CD4-positive, CD25-positive, alpha-beta regulatory T cell (primary cell): ENCODE results near the gene ZSWIM6. TPM values are rescaled to one million over a fixed set of nuclear protein-coding genes. Genes with fewer than 3 reads are reported as not detected.

ENCODE experiments used
- ATAC-seq, 2 donors: fragments of 150-1000 bp; cut with Tn5 transposase; one replicate each; pipeline ENCODE4 v1.10.0; 2021; ENCODE audit warnings: low read depth in 2 of 2, moderate number of reproducible peaks in 2 of 2, moderate library complexity in 1 of 2
- DNase-seq, 3 donors: peaks; one replicate each; pipeline versions ENCODE4 v3.0.0 to v3.0.0-alpha.2; 2012 to 2022; ENCODE audit warnings: mixed read lengths in 1 of 3
- H3K27ac ChIP-seq: one replicate; pipeline ENCODE4 v1.7.0; 2013; ENCODE audit warnings: mild to moderate bottlenecking, low read length; ENCODE audit not compliant: insufficient read depth, poor library complexity, severe bottlenecking
- H3K27me3 ChIP-seq: one replicate; pipeline ENCODE4 v1.7.0; 2013; ENCODE audit warnings: low read length; ENCODE audit not compliant: control insufficient read depth, insufficient read depth
- H3K36me3 ChIP-seq: one replicate; pipeline ENCODE4 v1.7.0; 2013; ENCODE audit warnings: mild to moderate bottlenecking, low read length, moderate library complexity; ENCODE audit not compliant: control insufficient read depth, insufficient read depth
- H3K4me1 ChIP-seq: 2 replicates; pipeline ENCODE4 v1.7.0; 2013; ENCODE audit warnings: mild to moderate bottlenecking, low read length; ENCODE audit not compliant: insufficient read depth, control insufficient read depth, poor library complexity, severe bottlenecking
- H3K4me3 ChIP-seq: one replicate; pipeline ENCODE4 v1.7.0; 2013; ENCODE audit warnings: low read depth, mild to moderate bottlenecking, low read length, moderate library complexity
- H3K9me3 ChIP-seq, 2 experiments: 1 replicate in 1 of 2; 2 replicates in 1 of 2; pipeline ENCODE4 v1.7.0; 2013; ENCODE audit warnings: low read length in 2 of 2, mild to moderate bottlenecking in 1 of 2, moderate library complexity in 1 of 2; ENCODE audit not compliant: control insufficient read depth in 2 of 2
- H3K27ac Mint-ChIP-seq, 3 donors: one replicate each; pipeline ENCODE4 v1.8.0; 2020 to 2022; ENCODE audit warnings: mild to moderate bottlenecking in 3 of 3, mixed read lengths in 3 of 3, moderate library complexity in 2 of 3
- H3K27me3 Mint-ChIP-seq: one replicate; pipeline ENCODE4 v1.8.0; 2022; ENCODE audit warnings: mild to moderate bottlenecking, mixed read lengths
- H3K36me3 Mint-ChIP-seq: one replicate; pipeline ENCODE4 v1.8.0; 2020; ENCODE audit warnings: mixed read lengths
- H3K4me1 Mint-ChIP-seq, 4 donors: one replicate each; pipeline ENCODE4 v1.8.0; 2020 to 2022; ENCODE audit warnings: mixed read lengths in 4 of 4, mild to moderate bottlenecking in 1 of 4
- H3K4me3 Mint-ChIP-seq, 4 donors: one replicate each; pipeline ENCODE4 v1.8.0; 2020 to 2022; ENCODE audit warnings: mild to moderate bottlenecking in 4 of 4, mixed read lengths in 4 of 4, moderate library complexity in 3 of 4
- H3K9me3 Mint-ChIP-seq, 7 donors: one replicate each; pipeline ENCODE4 v1.8.0; 2020 to 2022; ENCODE audit warnings: mixed read lengths in 7 of 7, mild to moderate bottlenecking in 3 of 7, moderate library complexity in 2 of 7
- polyA plus RNA-seq, 4 donors: library from polyadenylated mRNA; unstranded; fragments of 300-500 nt; fragmentation: Illumina TruSeq; gene quantifications; one replicate each; pipeline ENCODE4 v1.2.3, GENCODE V29; 2021
- total RNA-seq: library from RNA; stranded (reverse); gene quantifications from one replicate; pipeline ENCODE4 v1.2.3, GENCODE V29; 2022

Gene ZSWIM6
- total and polyA plus RNA-seq, 5 donors from 2014 or later = 0.41 to 12.2 (median 0.59) TPM

- no peaks in the 10 kb centered on the region for H3K36me3 ChIP-seq
- Mint-ChIP-seq H3K27ac (no peak overlapping the region), H3K27me3 (no peaks in the 10 kb centered on the region), H3K36me3 (peaks cover 14% of the 10 kb centered on the region), H3K4me1 (peaks cover 5 to 21% (median 14%) of the 10 kb centered on the region in 4 donors), H3K9me3 (peaks cover 0 to 33% (median 19%) of the 10 kb centered on the region in 7 donors), H3K4me3 (no peak overlapping the region)
- no peaks in the 10 kb centered on the region for H3K27me3 ChIP-seq
- H3K4me3 ChIP-seq = no peak overlapping the region
- no peak overlapping the region for H3K27ac ChIP-seq
- H3K9me3 ChIP-seq = peaks cover 32% of the 10 kb centered on the region in 2 experiments
- no peaks in the 10 kb centered on the region for H3K4me1 ChIP-seq
- no peak for ATAC-seq
- DNase-seq = no peak
These were observed 108.5 kb downstream of the ZSWIM6 start for GRCh38 chr5:61440596-61440995.

- Mint-ChIP-seq H3K9me3 (peaks cover 0 to 40% (median 19%) of the 10 kb centered on the region in 7 donors), H3K27ac (no peak overlapping the region), H3K4me1 (peaks cover 4 to 17% (median 11%) of the 10 kb centered on the region in 4 donors), H3K36me3 (peaks cover 13% of the 10 kb centered on the region), H3K27me3 (no peaks in the 10 kb centered on the region), H3K4me3 (no peak overlapping the region)
- Histone ChIP-seq H3K27me3 (no peaks in the 10 kb centered on the region), H3K4me3 (no peak overlapping the region), H3K36me3 (no peaks in the 10 kb centered on the region), H3K4me1 (no peaks in the 10 kb centered on the region), H3K9me3 (peaks cover 33 to 34% of the 10 kb centered on the region in 2 experiments), H3K27ac (no peak overlapping the region)
- no peak for ATAC-seq
- no peak for DNase-seq
These were observed 109.7 kb downstream of the ZSWIM6 start for GRCh38 chr5:61441742-61442141.

GRCh38 chr5:61447780-61448495 is 115.9 kb downstream of the ZSWIM6 start:
- Mint-ChIP-seq H3K4me3 (peak overlapping the region in 1 of 4 donors; percentile 68), H3K36me3 (peaks cover 16% of the 10 kb centered on the region), H3K4me1 (peaks cover 0 to 15% (median 14%) of the 10 kb centered on the region in 4 donors), H3K27me3 (no peaks in the 10 kb centered on the region), H3K9me3 (peaks cover 0 to 27% (median 14%) of the 10 kb centered on the region in 7 donors), H3K27ac (no peak overlapping the region)
- ATAC-seq (no peak), DNase-seq (no peak)
- no peaks in the 10 kb centered on the region for H3K4me1 ChIP-seq
- no peaks in the 10 kb centered on the region for H3K27me3 ChIP-seq
- H3K9me3 ChIP-seq = peaks cover 22 to 25% of the 10 kb centered on the region in 2 experiments
- peaks cover 2% of the 10 kb centered on the region for H3K36me3 ChIP-seq
- H3K27ac ChIP-seq = no peak overlapping the region
- H3K4me3 ChIP-seq = no peak overlapping the region

GRCh38 chr5:61449804-61450492 is 117.9 kb downstream of the ZSWIM6 start:
- ATAC-seq (no peak), DNase-seq (no peak)
- no peaks in the 10 kb centered on the region for H3K4me1 ChIP-seq
- H3K27me3 ChIP-seq = no peaks in the 10 kb centered on the region
- H3K9me3 Mint-ChIP-seq = peaks cover 0 to 21% (median 9%) of the 10 kb centered on the region in 7 donors
- H3K36me3 ChIP-seq = peaks cover 2% of the 10 kb centered on the region
- H3K27me3 Mint-ChIP-seq = no peaks in the 10 kb centered on the region
- H3K27ac Mint-ChIP-seq = peak overlapping the region in 1 of 3 donors; percentile 88
- peaks cover 13% of the 10 kb centered on the region for H3K36me3 Mint-ChIP-seq
- H3K9me3 ChIP-seq = peaks cover 17 to 19% of the 10 kb centered on the region in 2 experiments
- peaks cover 0 to 15% (median 15%) of the 10 kb centered on the region in 4 donors for H3K4me1 Mint-ChIP-seq
- H3K4me3 ChIP-seq = no peak overlapping the region
- no peak overlapping the region for H3K4me3 Mint-ChIP-seq
- no peak overlapping the region for H3K27ac ChIP-seq

GRCh38 chr5:61450493-61451279 is 118.6 kb downstream of the ZSWIM6 start:
- Mint-ChIP-seq H3K27me3 (no peaks in the 10 kb centered on the region), H3K36me3 (peaks cover 13% of the 10 kb centered on the region), H3K27ac (no peak overlapping the region), H3K9me3 (peaks cover 0 to 21% (median 9%) of the 10 kb centered on the region in 7 donors), H3K4me1 (peaks cover 0 to 16% (median 14%) of the 10 kb centered on the region in 4 donors), H3K4me3 (no peak overlapping the region)
- Histone ChIP-seq H3K27me3 (no peaks in the 10 kb centered on the region), H3K9me3 (peaks cover 17 to 19% of the 10 kb centered on the region in 2 experiments), H3K27ac (no peak overlapping the region), H3K4me1 (no peaks in the 10 kb centered on the region), H3K4me3 (no peak overlapping the region), H3K36me3 (peaks cover 2% of the 10 kb centered on the region)
- DNase-seq (no peak), ATAC-seq (no peak)

DNA sequence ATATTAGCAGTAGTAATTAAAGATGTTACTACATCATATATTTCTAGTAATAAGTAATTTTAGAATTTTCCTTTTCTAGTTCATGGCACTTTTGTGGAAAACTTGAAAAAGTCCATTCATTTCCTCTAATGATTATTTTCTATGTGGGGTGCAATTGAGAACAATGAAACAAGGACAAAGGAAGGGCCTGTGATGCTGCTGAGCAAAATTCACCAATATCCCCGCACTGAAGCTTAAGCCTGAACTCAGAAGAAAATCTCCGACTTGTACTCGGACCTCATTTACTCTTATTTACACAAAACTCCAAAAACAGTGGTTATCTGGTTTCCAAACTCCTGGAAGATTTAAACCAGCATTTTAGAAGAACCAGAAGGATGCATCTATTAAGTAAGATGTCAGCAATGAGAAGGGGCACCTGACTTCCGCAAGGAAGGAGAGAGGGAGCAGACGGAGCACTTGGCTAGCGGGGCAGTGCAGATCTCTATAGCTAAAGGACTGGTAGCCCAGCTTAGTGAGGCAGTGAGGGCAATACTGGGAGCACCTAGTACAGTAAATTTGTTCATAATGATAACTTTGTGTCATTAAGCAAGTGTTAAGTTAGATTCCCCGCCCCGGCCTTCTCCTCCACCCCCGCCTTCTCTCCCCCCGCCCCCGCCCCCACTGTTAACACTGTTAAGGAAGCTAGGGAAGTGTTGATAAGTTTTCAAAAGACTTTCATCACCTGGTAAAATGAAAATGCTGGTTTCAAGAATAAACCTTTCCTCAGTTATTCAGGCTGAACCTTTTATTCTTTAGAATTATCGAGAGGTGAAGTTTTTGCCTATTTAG is 123.3 kb downstream of the ZSWIM6 start:
- ATAC-seq = no peak
- H3K27ac ChIP-seq = no peak overlapping the region
- Mint-ChIP-seq H3K27me3 (no peaks in the 10 kb centered on the region), H3K36me3 (peaks cover 8% of the 10 kb centered on the region), H3K4me1 (peaks cover 8 to 32% (median 19%) of the 10 kb centered on the region in 4 donors), H3K9me3 (peaks cover 0 to 2% (median 0%) of the 10 kb centered on the region in 7 donors), H3K4me3 (no peak overlapping the region), H3K27ac (no peak overlapping the region)
- no peaks in the 10 kb centered on the region for H3K9me3 ChIP-seq
- H3K27me3 ChIP-seq = no peaks in the 10 kb centered on the region
- no peak overlapping the region for H3K4me3 ChIP-seq
- no peaks in the 10 kb centered on the region for H3K36me3 ChIP-seq
- no peak for DNase-seq
- H3K4me1 ChIP-seq = no peaks in the 10 kb centered on the region

DNA sequence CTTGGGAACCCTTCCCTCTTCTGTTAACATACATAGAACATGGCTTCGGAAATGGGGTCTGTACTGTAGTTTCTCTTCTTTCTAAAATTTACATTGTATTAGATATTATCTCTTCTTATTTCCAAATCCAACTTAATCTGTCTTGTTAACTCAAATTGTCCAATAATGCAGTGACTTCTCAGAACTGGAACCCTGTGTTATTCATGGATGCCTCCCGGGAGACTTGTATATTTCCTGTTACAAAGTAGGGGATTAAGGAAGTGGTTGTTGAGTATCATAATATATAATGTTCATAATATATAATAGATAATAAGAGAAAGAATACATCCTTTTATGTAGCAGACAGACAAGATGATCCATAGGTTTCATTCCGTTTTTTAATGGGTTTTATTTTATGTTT is 128.4 kb downstream of the ZSWIM6 start:
- Histone ChIP-seq H3K27ac (no peak overlapping the region), H3K36me3 (no peaks in the 10 kb centered on the region), H3K4me3 (no peak overlapping the region), H3K9me3 (no peaks in the 10 kb centered on the region), H3K27me3 (no peaks in the 10 kb centered on the region), H3K4me1 (no peaks in the 10 kb centered on the region)
- Mint-ChIP-seq H3K36me3 (peaks cover 4% of the 10 kb centered on the region), H3K4me3 (no peak overlapping the region), H3K4me1 (peaks cover 15 to 45% (median 25%) of the 10 kb centered on the region in 4 donors), H3K9me3 (peaks cover 0 to 2% (median 0%) of the 10 kb centered on the region in 7 donors), H3K27ac (no peak overlapping the region), H3K27me3 (no peaks in the 10 kb centered on the region)
- DNase-seq (no peak), ATAC-seq (no peak)
